OCI-LY7 (cell line): Measurements from ENCODE around the gene TMTC2.

ENCODE experiments used
- EZH2phosphoT487 ChIP-seq: fragments of 200-600 bp; sonication (generic); IDR thresholded peaks from 2 replicates; pipeline ENCODE4 v1.6.1; 2018; ENCODE audit warnings: low read depth, borderline replicate concordance, mild to moderate bottlenecking, mixed run types, antibody characterized with exemption, low read length, moderate library complexity, mixed read lengths
- TF ChIP-seq, protein P1 (sequence below): fragments of 200-600 bp; sonication (generic); conservative IDR thresholded peaks from 2 replicates; pipeline ENCODE4 v1.5.1; 2014; ENCODE audit warnings: mild to moderate bottlenecking, antibody characterized with exemption, low read length, moderate library complexity, mixed read lengths

- TF ChIP-seq, protein P1, sequence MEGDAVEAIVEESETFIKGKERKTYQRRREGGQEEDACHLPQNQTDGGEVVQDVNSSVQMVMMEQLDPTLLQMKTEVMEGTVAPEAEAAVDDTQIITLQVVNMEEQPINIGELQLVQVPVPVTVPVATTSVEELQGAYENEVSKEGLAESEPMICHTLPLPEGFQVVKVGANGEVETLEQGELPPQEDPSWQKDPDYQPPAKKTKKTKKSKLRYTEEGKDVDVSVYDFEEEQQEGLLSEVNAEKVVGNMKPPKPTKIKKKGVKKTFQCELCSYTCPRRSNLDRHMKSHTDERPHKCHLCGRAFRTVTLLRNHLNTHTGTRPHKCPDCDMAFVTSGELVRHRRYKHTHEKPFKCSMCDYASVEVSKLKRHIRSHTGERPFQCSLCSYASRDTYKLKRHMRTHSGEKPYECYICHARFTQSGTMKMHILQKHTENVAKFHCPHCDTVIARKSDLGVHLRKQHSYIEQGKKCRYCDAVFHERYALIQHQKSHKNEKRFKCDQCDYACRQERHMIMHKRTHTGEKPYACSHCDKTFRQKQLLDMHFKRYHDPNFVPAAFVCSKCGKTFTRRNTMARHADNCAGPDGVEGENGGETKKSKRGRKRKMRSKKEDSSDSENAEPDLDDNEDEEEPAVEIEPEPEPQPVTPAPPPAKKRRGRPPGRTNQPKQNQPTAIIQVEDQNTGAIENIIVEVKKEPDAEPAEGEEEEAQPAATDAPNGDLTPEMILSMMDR, result no peak
- TF ChIP-seq EZH2phosphoT487, result no peak
These were observed 285.9 kb downstream of the TMTC2 start for GRCh38 chr12:82972624-82973023.
